ENCODE data around the gene LPAR5.
A peak's percentile ranks its signal among the peaks of the same experiment; 100 is the strongest.

Gene LPAR5

DNA sequence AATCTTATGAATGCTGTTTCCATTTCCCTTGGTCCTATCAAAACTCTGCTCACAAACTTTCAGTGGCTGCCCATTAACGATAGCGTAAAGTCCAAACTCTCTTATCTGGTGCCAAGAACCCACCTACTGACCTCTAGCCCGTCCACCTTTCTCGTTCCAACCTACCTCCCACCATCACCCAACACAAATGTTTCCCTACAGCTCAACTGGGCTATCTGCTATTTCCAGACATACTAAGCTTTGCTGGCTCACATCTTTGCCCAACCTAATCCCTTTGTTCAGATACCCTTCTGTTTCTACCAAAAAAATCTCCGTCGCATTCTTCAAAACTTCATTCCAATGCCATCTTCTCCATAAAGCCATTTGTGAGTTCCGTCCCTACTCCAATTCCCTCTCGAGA is 60.1 kb downstream of the LPAR5 start:
- DNase-seq (ENCODE audit: low read depth) = no peak
- H3K4me3 ChIP-seq (ENCODE audit: low read depth, low read length) = no peak overlapping the region
- TF ChIP-seq, protein P1, sequence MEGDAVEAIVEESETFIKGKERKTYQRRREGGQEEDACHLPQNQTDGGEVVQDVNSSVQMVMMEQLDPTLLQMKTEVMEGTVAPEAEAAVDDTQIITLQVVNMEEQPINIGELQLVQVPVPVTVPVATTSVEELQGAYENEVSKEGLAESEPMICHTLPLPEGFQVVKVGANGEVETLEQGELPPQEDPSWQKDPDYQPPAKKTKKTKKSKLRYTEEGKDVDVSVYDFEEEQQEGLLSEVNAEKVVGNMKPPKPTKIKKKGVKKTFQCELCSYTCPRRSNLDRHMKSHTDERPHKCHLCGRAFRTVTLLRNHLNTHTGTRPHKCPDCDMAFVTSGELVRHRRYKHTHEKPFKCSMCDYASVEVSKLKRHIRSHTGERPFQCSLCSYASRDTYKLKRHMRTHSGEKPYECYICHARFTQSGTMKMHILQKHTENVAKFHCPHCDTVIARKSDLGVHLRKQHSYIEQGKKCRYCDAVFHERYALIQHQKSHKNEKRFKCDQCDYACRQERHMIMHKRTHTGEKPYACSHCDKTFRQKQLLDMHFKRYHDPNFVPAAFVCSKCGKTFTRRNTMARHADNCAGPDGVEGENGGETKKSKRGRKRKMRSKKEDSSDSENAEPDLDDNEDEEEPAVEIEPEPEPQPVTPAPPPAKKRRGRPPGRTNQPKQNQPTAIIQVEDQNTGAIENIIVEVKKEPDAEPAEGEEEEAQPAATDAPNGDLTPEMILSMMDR (IDR thresholded peaks at IDR 0.05; ENCODE audit: control insufficient read depth, extremely low read depth, insufficient read depth) = no peak

DNA sequence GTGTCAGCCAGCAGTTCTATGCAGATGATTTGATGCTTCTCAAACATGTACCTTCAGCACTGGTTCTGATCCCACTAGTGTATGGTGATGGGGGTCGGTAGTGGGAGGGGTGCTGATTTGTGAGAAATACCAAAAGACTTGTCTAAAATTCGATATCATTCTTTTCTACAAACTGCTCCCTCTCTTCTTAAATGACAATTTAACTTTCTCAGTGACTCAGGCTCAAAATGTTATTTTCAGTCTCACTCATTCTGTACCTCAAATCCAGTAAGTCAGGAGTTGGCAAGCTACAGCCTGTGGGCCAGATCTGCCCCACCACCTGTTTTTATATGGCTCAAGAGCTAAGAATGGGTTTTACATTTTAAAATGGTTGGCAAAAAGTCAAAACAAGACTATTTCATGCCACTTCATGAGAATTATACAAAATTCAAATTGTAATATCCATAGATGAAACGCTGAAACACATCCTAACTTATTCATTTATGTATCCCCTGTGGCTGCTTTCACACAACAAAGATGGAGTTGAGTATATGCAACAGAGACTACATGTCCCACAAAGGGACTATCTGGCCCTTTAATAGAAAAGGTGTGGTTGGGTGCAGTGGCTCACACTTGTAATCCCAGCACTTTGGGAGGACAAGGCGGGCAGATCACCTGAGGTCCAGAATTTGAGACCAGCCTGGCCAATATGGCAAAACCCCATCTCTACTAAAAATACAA is 61.0 kb downstream of the LPAR5 start:
- no peak for DNase-seq (ENCODE audit: low read depth)
- TF ChIP-seq, protein P1 (IDR thresholded peaks at IDR 0.05; ENCODE audit: control insufficient read depth, extremely low read depth, insufficient read depth) = no peak
- no peak overlapping the region for H3K4me3 ChIP-seq (ENCODE audit: low read depth, low read length)

DNA sequence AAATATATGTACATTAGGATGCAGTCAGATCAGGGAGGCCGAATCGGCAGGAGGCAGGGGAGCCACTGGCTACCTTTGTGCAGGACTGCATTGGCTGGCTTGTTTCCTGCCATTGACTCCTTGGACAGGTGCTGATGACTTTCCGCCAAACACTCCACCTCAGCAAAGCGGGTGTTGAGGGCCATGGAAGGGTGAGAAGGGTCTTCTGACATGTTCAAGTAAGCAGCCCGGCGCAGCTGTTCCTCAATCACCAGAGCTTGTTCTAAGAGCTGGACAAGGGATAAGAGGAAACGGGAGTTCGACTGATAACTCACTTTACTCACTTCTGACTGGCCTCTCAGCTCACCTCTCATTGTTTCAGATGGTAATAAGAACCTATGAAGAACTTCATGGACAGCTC is 62.8 kb downstream of the LPAR5 start:
- TF ChIP-seq, protein P1 (IDR thresholded peaks at IDR 0.05; ENCODE audit: control insufficient read depth, extremely low read depth, insufficient read depth) = no peak
- DNase-seq (ENCODE audit: low read depth) = no peak
- no peak overlapping the region for H3K4me3 ChIP-seq (ENCODE audit: low read depth, low read length)

DNA sequence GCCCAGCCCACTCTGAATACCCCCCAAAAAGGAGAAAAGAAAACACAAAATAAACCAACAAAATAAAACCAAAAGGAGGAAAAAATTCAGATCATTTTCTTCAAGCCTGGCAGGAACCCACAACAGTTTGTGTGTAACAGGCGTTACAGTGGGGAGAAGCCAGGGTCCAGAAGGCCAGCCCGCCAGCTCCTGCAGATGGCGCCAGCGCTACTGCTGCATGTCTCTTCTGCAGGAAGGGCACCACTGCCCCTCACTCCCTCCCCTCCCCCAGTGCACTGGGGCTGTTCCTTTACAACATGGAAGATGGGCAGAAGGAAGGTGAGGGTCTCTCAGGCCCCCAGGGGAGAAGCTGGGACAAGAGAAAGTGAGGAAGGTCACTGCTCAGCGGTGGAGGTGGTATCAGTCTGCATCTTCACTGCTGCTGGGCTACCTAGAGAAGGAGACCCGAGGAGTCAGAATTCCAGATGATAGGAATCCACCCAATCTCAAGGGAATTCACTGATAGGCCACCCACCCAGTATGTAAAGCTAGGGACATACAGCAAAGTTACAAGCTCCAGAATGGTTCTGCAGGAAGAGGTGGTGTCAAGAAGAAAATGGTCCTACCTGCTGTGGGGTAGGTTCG is 65.4 kb downstream of the LPAR5 start:
- no peak overlapping the region for H3K4me3 ChIP-seq (ENCODE audit: low read depth, low read length)
- DNase-seq (ENCODE audit: low read depth) = no peak
- TF ChIP-seq, protein P1 (IDR thresholded peaks at IDR 0.05; ENCODE audit: control insufficient read depth, extremely low read depth, insufficient read depth) = peak; percentile 48

DNA sequence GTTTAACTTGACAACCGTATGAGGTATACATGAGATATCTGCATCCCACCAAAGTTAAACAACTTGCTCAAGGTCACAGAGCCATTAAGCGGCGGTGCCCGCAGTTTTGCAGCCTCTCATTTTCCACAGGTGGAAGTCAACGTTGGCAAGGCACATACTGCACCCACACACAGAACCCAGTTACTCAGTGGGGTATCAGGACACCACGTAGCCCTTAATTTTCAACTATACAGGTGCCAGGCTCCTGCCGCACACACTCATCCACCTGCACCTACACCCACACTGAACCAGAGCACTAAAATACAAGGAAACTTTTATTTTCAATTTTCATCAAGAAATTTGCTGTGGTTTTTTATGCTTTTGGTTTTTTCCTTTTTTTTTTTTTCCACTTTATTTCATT is 66.0 kb downstream of the LPAR5 start:
- TF ChIP-seq, protein P1 (IDR thresholded peaks at IDR 0.05; ENCODE audit: control insufficient read depth, extremely low read depth, insufficient read depth) = no peak
- H3K4me3 ChIP-seq (ENCODE audit: low read depth, low read length) = no peak overlapping the region
- no peak for DNase-seq (ENCODE audit: low read depth)

DNA sequence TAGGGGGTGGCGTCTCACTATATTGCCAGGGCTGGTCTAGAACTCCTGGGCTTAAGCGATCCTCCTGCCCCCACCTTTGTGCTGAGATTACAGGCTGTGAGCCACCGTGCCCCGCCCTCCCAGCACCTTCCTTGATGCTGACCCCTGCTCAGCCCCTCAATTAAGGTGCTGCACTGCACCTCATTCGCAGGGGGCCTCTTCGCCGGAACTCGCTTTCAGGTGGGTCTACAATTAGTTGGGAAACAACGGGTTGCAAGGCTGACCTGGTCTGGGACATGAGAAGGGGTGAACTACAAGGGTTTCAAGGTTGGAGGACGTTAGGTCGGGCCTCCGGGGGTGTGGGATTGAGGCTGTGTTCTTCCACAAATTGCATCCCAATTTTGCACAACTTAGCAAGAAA is 66.4 kb downstream of the LPAR5 start:
- DNase-seq (ENCODE audit: low read depth) = no peak
- no peak overlapping the region for H3K4me3 ChIP-seq (ENCODE audit: low read depth, low read length)
- TF ChIP-seq, protein P1 (IDR thresholded peaks at IDR 0.05; ENCODE audit: control insufficient read depth, extremely low read depth, insufficient read depth) = no peak

All from LNCaP clone FGC (cell line).